ENCODE data around the gene CHMP6.

Gene CHMP6

GRCh38 chr17:81046132-81046769 is 54.6 kb downstream of the CHMP6 start:
- DNase-seq: no peak

- no peak for DNase-seq
Measured at GRCh38 chr17:81046770-81047359, 55.2 kb downstream of the CHMP6 start.

- DNase-seq: no peak
Measured at GRCh38 chr17:81048827-81049371, 57.3 kb downstream of the CHMP6 start.

- DNase-seq: no peak
Measured at GRCh38 chr17:81049372-81049911, 57.8 kb downstream of the CHMP6 start.
